ENCODE data around the gene TREM1.

DNA sequence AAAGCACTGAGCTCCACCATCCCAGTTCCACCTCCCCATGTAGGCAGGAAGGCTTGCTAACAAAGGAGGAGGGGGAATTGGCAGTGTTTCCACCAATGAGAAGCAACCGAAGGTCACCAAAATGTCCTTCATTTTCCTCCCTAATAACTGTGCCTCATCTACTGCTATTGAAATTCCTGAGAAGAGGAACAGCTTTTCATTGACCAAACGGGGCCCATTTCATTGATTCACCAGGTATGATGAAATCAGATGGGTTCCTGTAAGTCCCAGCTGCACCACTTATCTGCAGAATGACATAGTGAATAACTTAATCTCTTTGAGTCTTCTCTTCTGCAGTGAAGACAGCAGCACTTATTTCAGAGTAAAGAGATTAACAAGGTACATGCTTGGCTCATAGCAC lies 17.3 kb downstream of the TREM1 start:
- TF ChIP-seq CTCF (IDR thresholded peaks at IDR 0.05; ENCODE audit: insufficient read depth, low read length) = no peak
- TF ChIP-seq REST (IDR thresholded peaks at IDR 0.05; ENCODE audit: insufficient replicate concordance, low read depth) = no peak

Measured in HL-60 (cell line).